GM18858 (cell line): ENCODE results near the gene MTCH2.

Experiments
- ATAC-seq: cut with Tn5 transposase; IDR thresholded peaks from one replicate; pipeline ENCODE4 v1.9.1; 2021; ENCODE audit not compliant: unreplicated experiment

MTCH2 gene

GRCh38 chr11:47591764-47592163 lies 50.6 kb downstream of the MTCH2 start:
- ATAC-seq, result no peak

DNA sequence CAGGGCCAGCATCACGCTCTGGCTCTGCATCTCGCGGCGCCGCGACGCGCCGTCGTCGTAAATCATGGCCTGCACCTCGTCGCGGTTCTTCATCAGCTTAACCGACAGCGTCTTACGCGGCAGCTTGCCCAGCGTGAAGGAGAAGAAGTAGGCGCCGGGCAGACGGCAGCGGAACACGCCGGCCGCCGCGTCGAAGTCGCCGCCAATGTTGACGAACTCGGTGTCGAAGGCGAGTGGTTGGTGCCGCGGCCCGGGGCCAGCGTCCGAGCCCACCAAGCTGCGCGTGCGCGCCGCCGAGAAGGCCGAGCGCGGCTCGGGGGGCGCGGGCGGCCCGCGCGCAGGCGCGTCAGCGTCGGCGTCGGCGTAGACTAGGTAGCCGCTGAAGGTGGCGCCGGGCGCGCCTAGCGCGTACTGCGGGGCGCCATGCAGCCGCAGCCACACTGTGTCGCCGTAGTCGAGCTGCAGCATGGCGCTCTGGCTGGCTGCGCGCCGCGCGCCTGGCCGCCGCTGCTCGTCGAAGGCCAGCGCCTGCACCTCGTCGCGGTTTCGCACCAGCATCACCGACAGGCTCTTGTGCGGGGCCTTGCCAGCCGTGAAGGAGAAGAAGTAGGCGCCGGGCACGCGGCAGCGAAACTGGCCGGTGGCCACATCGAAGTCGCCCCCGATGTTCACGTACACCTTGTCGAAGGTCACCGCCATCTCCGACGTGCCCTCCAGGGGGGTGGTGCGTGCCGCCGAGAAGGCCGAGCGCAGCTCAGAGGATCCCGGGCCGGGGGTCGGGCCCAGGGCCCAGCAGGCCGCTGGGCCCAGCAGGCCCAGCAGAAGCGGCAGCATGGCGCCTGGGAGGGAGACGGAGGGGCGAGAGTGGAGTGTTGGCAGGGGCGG lies 52.1 kb downstream of the MTCH2 start:
- ATAC-seq, result no peak

- no peak for ATAC-seq
Observed at GRCh38 chr11:47589584-47589976, 52.8 kb downstream of the MTCH2 start.

- no peak for ATAC-seq
Observed at GRCh38 chr11:47589118-47589517, 53.2 kb downstream of the MTCH2 start.

- no peak for ATAC-seq
Observed at GRCh38 chr11:47587723-47588326, 54.5 kb downstream of the MTCH2 start.

- no peak for ATAC-seq
Observed at GRCh38 chr11:47587039-47587716, 55.2 kb downstream of the MTCH2 start.

- no peak for ATAC-seq
Observed at GRCh38 chr11:47586098-47586855, 56.1 kb downstream of the MTCH2 start, which contains the start of gene FAM180B. FAM180B (plus strand) TSS chr11:47586678; CDS start chr11:47586769, 91 bp downstream.

GRCh38 chr11:47583844-47584243 lies 58.5 kb downstream of the MTCH2 start:
- no peak for ATAC-seq

- peak; percentile 86 for ATAC-seq
Observed at GRCh38 chr11:47578524-47579494, 63.5 kb downstream of the MTCH2 start, which contains the start of the genes KBTBD4 and NDUFS3. KBTBD4 (minus strand) TSS chr11:47578970; CDS start chr11:47578951, 19 bp downstream. NDUFS3 (plus strand) TSS chr11:47579074; CDS start chr11:47579092, 18 bp downstream.

GRCh38 chr11:47577460-47578041 lies 64.8 kb downstream of the MTCH2 start:
- no peak for ATAC-seq

DNA sequence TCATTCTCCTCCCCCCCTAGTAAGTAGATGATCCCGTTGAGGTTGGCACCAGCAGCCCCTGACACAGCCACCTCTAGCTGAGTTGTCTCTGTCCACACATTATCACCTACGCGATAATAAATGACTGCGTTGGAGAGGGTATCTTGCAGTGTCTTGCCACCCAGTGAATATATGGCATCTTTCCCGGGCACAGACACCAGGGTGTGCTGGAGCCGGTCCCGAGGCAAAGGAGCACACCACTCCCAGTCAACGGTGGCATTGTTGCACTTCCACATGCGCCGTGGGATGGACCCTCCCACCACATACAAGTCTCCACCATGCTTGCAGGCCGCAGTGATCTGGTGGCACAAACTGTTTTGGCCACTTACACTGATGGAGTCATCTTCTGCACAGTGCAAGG lies 69.0 kb downstream of the MTCH2 start:
- ATAC-seq, result no peak

DNA sequence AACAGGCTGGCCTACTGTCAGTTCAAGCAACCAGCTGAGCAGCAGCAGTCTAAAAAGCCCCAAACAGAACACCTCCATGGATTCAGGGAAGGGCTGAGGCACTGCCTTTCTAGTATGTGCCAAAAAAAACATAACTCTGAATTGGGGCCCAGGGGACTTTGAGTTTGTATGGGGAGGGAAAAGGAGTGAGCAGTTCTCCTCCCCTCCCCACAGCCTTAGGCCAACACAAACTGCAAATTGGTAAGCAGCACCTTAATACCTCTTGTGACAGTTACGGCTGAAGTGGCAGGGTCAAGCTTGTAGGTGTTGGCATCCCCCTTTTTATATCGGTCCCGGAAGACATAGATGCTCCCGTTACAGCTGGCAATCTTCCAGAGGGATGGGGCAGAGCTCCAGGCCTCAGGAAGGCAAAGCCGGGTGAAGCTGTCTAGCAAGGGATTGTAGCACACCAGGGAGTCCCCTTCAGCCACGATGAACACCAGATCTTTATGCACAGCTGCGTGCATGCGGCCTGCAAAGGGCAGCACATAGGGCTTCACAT lies 69.6 kb downstream of the MTCH2 start:
- ATAC-seq, result no peak

- ATAC-seq, result no peak
Observed at GRCh38 chr11:47571895-47572294, 70.5 kb downstream of the MTCH2 start.

DNA sequence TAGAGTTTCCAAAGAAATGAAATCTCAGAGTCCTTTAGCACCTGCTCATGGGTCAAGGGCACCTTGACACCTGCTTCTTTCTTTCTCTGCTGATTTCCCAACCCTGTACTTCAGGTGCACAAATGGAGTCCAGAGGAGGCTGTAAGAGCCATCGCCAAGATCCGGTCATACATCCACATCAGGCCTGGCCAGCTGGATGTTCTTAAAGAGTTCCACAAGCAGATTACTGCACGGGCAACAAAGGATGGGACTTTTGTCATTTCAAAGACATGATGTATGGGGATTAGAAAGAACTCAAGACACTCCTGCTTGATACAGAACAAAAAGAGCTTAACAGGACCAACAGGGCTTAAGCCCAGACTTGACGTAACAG lies 71.0 kb downstream of the MTCH2 start:
- ATAC-seq, result no peak

GRCh38 chr11:47570651-47571356 lies 71.6 kb downstream of the MTCH2 start:
- ATAC-seq, result no peak

DNA sequence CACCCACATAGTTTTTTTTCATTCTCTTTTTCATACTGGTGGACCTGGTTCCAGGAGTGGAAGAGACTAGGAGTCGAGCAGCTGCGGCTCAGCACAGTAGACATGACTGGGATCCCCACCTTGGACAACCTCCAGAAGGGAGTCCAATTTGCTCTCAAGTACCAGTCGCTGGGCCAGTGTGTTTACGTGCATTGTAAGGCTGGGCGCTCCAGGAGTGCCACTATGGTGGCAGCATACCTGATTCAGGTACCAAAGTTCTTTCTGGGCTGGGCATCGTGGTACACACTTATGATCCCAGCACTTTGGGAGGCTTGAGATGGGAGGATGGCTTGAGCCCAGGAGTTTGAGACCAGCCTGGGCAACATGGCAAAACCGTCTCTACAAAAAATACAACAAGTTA lies 72.7 kb downstream of the MTCH2 start:
- ATAC-seq, result no peak
